Vagina (tissue), 2 donors: ENCODE measurements around the gene ASAP3.

ENCODE experiments used
- POLR2AphosphoS5 ChIP-seq, 2 donors: sonication (generic); formaldehyde crosslinking; IDR thresholded peaks; one replicate each; pipeline ENCODE4 v1.9.0; 2017; ENCODE audit warnings: antibody characterized with exemption in 2 of 2, mild to moderate bottlenecking in 2 of 2, low read depth in 1 of 2; ENCODE audit not compliant: insufficient read depth in 1 of 2
- TF ChIP-seq, protein P1 (sequence below), 3 experiments: fragments of 450-650 bp in 2 of 3; fragments of 200-600 bp in 1 of 3; sonication (generic) in 1 of 3; IDR thresholded peaks; one replicate each; pipeline ENCODE4 v1.5.1; 2017 to 2019; ENCODE audit warnings: antibody characterized with exemption in 3 of 3, mild to moderate bottlenecking in 2 of 3, moderate library complexity in 2 of 3

DNA sequence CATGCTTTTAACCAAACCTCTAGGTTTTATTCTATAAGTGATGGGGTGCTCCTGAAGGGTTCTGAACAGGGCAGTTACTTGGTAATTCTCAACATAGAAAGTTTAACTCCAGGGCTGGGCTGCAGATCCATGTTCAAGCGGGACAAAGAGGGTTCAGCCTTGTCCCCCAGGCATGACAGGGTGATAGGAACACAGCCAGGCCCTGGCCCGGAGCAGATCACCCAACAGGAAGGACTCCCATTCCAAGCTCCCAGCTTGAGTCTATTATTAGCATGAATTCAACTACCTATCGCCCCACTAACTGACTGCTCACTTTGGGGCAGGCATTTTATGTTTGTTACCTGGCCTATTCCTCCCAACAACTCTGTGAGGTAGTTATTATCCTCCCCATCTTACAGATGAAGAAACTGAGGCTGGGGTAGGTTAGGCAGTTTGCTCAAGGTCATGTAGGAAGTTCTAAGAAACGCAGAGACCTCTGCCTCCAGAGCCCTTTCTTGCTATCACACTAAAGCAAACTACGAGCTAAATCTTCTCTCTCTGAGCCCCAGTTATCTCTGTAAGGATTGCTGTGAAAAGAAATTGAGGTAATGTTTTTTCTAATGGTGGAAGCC is 14.5 kb downstream of the ASAP3 start:
- TF ChIP-seq, protein P1, sequence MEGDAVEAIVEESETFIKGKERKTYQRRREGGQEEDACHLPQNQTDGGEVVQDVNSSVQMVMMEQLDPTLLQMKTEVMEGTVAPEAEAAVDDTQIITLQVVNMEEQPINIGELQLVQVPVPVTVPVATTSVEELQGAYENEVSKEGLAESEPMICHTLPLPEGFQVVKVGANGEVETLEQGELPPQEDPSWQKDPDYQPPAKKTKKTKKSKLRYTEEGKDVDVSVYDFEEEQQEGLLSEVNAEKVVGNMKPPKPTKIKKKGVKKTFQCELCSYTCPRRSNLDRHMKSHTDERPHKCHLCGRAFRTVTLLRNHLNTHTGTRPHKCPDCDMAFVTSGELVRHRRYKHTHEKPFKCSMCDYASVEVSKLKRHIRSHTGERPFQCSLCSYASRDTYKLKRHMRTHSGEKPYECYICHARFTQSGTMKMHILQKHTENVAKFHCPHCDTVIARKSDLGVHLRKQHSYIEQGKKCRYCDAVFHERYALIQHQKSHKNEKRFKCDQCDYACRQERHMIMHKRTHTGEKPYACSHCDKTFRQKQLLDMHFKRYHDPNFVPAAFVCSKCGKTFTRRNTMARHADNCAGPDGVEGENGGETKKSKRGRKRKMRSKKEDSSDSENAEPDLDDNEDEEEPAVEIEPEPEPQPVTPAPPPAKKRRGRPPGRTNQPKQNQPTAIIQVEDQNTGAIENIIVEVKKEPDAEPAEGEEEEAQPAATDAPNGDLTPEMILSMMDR (IDR thresholded peaks at IDR 0.05) = no peak
- TF ChIP-seq POLR2AphosphoS5 (IDR thresholded peaks at IDR 0.05; ENCODE audit: insufficient read depth in 1 of 2, low read depth in 1 of 2) = no peak
